GM23338 (cell line): ENCODE measurements around the gene NGFR. TPM values are rescaled to one million over a fixed set of nuclear protein-coding genes. Genes with fewer than 3 reads are reported as not detected.

Experiments
- ATAC-seq: fragments of 200-7000 bp; cut with Tn5 transposase; 3 replicates; pipeline ENCODE4 v1.9.1; 2020
- DNase-seq: peaks from one replicate; pipeline ENCODE4 v3.0.0-alpha.2; 2015; ENCODE audit warnings: low spot score
- H2AFZ ChIP-seq: fragments of 200-600 bp; sonication (generic); 2 replicates; pipeline ENCODE4 v1.8.0; 2016; ENCODE audit warnings: antibody characterized with exemption, mild to moderate bottlenecking, moderate library complexity
- H3F3A ChIP-seq: fragments of 200-600 bp; sonication (generic); replicated peaks from 2 replicates; pipeline ENCODE4 v1.8.0; 2017; ENCODE audit warnings: antibody characterized with exemption, mixed run types, low read depth
- H3K27ac ChIP-seq: fragments of 200-600 bp; sonication (generic); 2 replicates; pipeline ENCODE4 v1.6.1; 2016; ENCODE audit warnings: low read depth
- H3K27me3 ChIP-seq: fragments of 200-600 bp; sonication (generic); 2 replicates; pipeline ENCODE4 v1.8.0; 2016; ENCODE audit warnings: mild to moderate bottlenecking, mixed run types, moderate library complexity; ENCODE audit not compliant: insufficient read depth
- H3K36me3 ChIP-seq: fragments of 200-600 bp; sonication (generic); 2 replicates; pipeline ENCODE4 v1.8.0; 2016; ENCODE audit warnings: mild to moderate bottlenecking; ENCODE audit not compliant: insufficient read depth
- H3K4me1 ChIP-seq: fragments of 200-600 bp; sonication (generic); 2 replicates; pipeline ENCODE4 v1.8.0; 2016; ENCODE audit warnings: mild to moderate bottlenecking, moderate library complexity; ENCODE audit not compliant: insufficient read depth
- H3K4me2 ChIP-seq: fragments of 200-600 bp; sonication (generic); 2 replicates; pipeline ENCODE4 v1.7.1; 2017; ENCODE audit warnings: mixed run types
- H3K4me3 ChIP-seq: fragments of 200-600 bp; sonication (generic); 2 replicates; pipeline ENCODE4 v1.6.1; 2016; ENCODE audit warnings: mixed run types
- H3K79me2 ChIP-seq: fragments of 200-600 bp; sonication (generic); replicated peaks from 2 replicates; pipeline ENCODE4 v1.8.0; 2017; ENCODE audit warnings: mild to moderate bottlenecking; ENCODE audit not compliant: insufficient read depth
- H3K9me2 ChIP-seq: fragments of 200-600 bp; sonication (generic); 2 replicates; pipeline ENCODE4 v1.8.0; 2017; ENCODE audit not compliant: insufficient read depth
- H4K20me1 ChIP-seq: fragments of 200-600 bp; sonication (generic); replicated peaks from 2 replicates; pipeline ENCODE4 v1.8.0; 2017; ENCODE audit warnings: mild to moderate bottlenecking; ENCODE audit not compliant: insufficient read depth
- H3K27ac Mint-ChIP-seq: 2 replicates; pipeline ENCODE4 v1.8.0; 2020; ENCODE audit warnings: inconsistent platforms, mild to moderate bottlenecking, moderate library complexity, mixed read lengths
- H3K27me3 Mint-ChIP-seq: 3 replicates; pipeline ENCODE4 v1.8.0; 2022; ENCODE audit warnings: low read depth, mild to moderate bottlenecking, moderate library complexity, mixed read lengths, inconsistent platforms; ENCODE audit not compliant: insufficient read depth, poor library complexity
- H3K36me3 Mint-ChIP-seq: 3 replicates; pipeline ENCODE4 v1.8.0; 2021; ENCODE audit warnings: low read depth, mild to moderate bottlenecking, inconsistent platforms, moderate library complexity, mixed read lengths
- H3K4me1 Mint-ChIP-seq: 3 replicates; pipeline ENCODE4 v1.8.0; 2020; ENCODE audit warnings: mild to moderate bottlenecking, inconsistent platforms, mixed read lengths
- H3K4me3 Mint-ChIP-seq: 3 replicates; pipeline ENCODE4 v1.8.0; 2021; ENCODE audit warnings: moderate library complexity, mild to moderate bottlenecking, inconsistent platforms, mixed read lengths
- H3K9me3 Mint-ChIP-seq: 3 replicates; pipeline ENCODE4 v1.8.0; 2020; ENCODE audit warnings: moderate library complexity, mild to moderate bottlenecking, inconsistent platforms, mixed read lengths
- CREB1 ChIP-seq: fragments of 250-450 bp; sonication (Bioruptor Pico); IDR thresholded peaks from 2 replicates; pipeline ENCODE4 v1.5.0; 2020; ENCODE audit warnings: low read depth, mild to moderate bottlenecking, moderate library complexity
- CTCF ChIP-seq, 2 experiments: fragments of 200-600 bp in 1 of 2; sonication (generic) in 1 of 2; conservative IDR thresholded peaks; 2 replicates each; pipeline versions ENCODE4 v1.5.1 to v1.6.1; 2016 to 2017; ENCODE audit warnings: antibody characterized with exemption in 2 of 2, low read depth in 2 of 2, mild to moderate bottlenecking in 2 of 2, moderate library complexity in 1 of 2
- ETS1 ChIP-seq: IDR thresholded peaks from 2 replicates; pipeline ENCODE4 v1.6.1; 2016; ENCODE audit warnings: antibody characterized with exemption
- EZH2 ChIP-seq: fragments of 200-600 bp; sonication (generic); IDR thresholded peaks from one replicate; pipeline ENCODE4 v1.8.0; 2017; ENCODE audit warnings: antibody characterized with exemption, mild to moderate bottlenecking, low read depth; ENCODE audit not compliant: unreplicated experiment
- EZH2phosphoT487 ChIP-seq: fragments of 200-600 bp; sonication (generic); IDR thresholded peaks from one replicate; pipeline ENCODE4 v1.8.1; 2018; ENCODE audit warnings: antibody characterized with exemption; ENCODE audit not compliant: unreplicated experiment
- JUNB ChIP-seq: IDR thresholded peaks from one replicate; pipeline ENCODE4 v1.6.1; 2016; ENCODE audit warnings: antibody characterized with exemption; ENCODE audit not compliant: unreplicated experiment
- NANOG ChIP-seq: IDR thresholded peaks from 2 replicates; pipeline ENCODE4 v1.6.1; 2016; ENCODE audit warnings: antibody characterized with exemption, borderline replicate concordance
- POLR2AphosphoS5 ChIP-seq: IDR thresholded peaks from 2 replicates; pipeline ENCODE4 v1.6.1; 2016; ENCODE audit warnings: antibody characterized with exemption, low read depth
- REST ChIP-seq: IDR thresholded peaks from one replicate; pipeline ENCODE4 v1.6.1; 2018; ENCODE audit warnings: antibody characterized with exemption; ENCODE audit not compliant: unreplicated experiment
- STAT1 ChIP-seq: IDR thresholded peaks from one replicate; pipeline ENCODE4 v1.6.1; 2016; ENCODE audit warnings: antibody characterized with exemption; ENCODE audit not compliant: unreplicated experiment
- ZNF114 ChIP-seq: fragments of 250-450 bp; sonication (Bioruptor Pico); IDR thresholded peaks from 2 replicates; pipeline ENCODE4 v1.5.0; 2020; ENCODE audit warnings: mild to moderate bottlenecking, moderate library complexity
- ZNF331 ChIP-seq: fragments of 250-450 bp; sonication (Bioruptor Pico); IDR thresholded peaks from 2 replicates; pipeline ENCODE4 v1.5.0; 2020; ENCODE audit warnings: low read depth, mild to moderate bottlenecking, moderate library complexity
- ZNF462 ChIP-seq: fragments of 250-450 bp; sonication (Bioruptor Pico); IDR thresholded peaks from 2 replicates; pipeline ENCODE4 v1.5.0; 2020; ENCODE audit warnings: mild to moderate bottlenecking, moderate library complexity
- polyA plus RNA-seq: library from polyadenylated mRNA; unstranded; fragments of >200 nt; fragmentation: Nextera tagmentation; extraction: Ambion mirVana; gene quantifications from 2 replicates; pipeline ENCODE4 v1.2.1, GENCODE V29; 2016
- total RNA-seq: library from RNA; depleted of rRNA; stranded (reverse); fragments of >200 nt; shearing (Covaris generic); gene quantifications from 2 replicates; pipeline ENCODE4 v1.2.3, GENCODE V29; 2014

Gene NGFR
- total and polyA plus RNA-seq, 2 experiments from 2014 or later = 2.8 to 6.9 TPM

- H3K36me3 ChIP-seq = no peaks in the 10 kb centered on the region
- H3K27ac Mint-ChIP-seq = no peak overlapping the region; the same call in 1 of the 2 replicates
- ATAC-seq = no peak
- TF ChIP-seq ZNF114 (CRISPR knock-in tag) (no peak), NANOG (no peak), JUNB (no peak), POLR2AphosphoS5 (no peak), ETS1 (no peak), EZH2 (no peak), STAT1 (no peak), REST (no peak), ZNF331 (CRISPR knock-in tag) (no peak), ZNF462 (CRISPR knock-in tag) (no peak), EZH2phosphoT487 (no peak), CTCF (conservative IDR thresholded peaks at IDR 0.05; ENCODE audit: low read depth in 2 of 2) (no peak), CREB1 (CRISPR knock-in tag) (no peak)
- H3K4me3 ChIP-seq = no peak overlapping the region
- peaks cover 7% of the 10 kb centered on the region for H3K4me1 Mint-ChIP-seq
- no peaks in the 10 kb centered on the region for H3K4me1 ChIP-seq
- no peaks in the 10 kb centered on the region for H3K27me3 ChIP-seq
- no peak overlapping the region for H2AFZ ChIP-seq
- no peaks in the 10 kb centered on the region for H3F3A ChIP-seq
- no peaks in the 10 kb centered on the region for H3K79me2 ChIP-seq
- H3K9me2 ChIP-seq = no peaks in the 10 kb centered on the region
- H3K36me3 Mint-ChIP-seq = no peaks in the 10 kb centered on the region
- no peak overlapping the region for H3K4me2 ChIP-seq
- H3K27me3 Mint-ChIP-seq = peaks cover 11% of the 10 kb centered on the region
- no peak overlapping the region for H3K4me3 Mint-ChIP-seq
- no peaks in the 10 kb centered on the region; the same call in 2 of the 3 replicates for H3K9me3 Mint-ChIP-seq
- no peak for DNase-seq
- no peak overlapping the region for H3K27ac ChIP-seq
- H4K20me1 ChIP-seq = no peaks in the 10 kb centered on the region
These were observed 29.6 kb downstream of the NGFR start for GRCh38 chr17:49524473-49525359.
